ENCODE data around the gene TSPAN10. TPM values are rescaled to one million over a fixed set of nuclear protein-coding genes. Genes with fewer than 3 reads are reported as not detected.
"Not testable (repeated sequence)": the region's sequence is repeated elsewhere in the genome, so short reads cannot be mapped to it uniquely, and the experiment has no call there.

TSPAN10 gene
- total RNA-seq, 1 donor from 2014 or later = 0.30 TPM

GRCh38 chr17:81609541-81610311, 27.3 kb upstream of the TSPAN10 start:
- Mint-ChIP-seq H3K4me3 (ENCODE audit: low read depth) (no peak overlapping the region), H3K9me3 (no peaks in the 10 kb centered on the region), H3K4me1 (ENCODE audit: low read depth) (peaks cover 21% of the 10 kb centered on the region), H3K36me3 (ENCODE audit: low read depth) (peaks cover 74% of the 10 kb centered on the region), H3K27me3 (ENCODE audit: low read depth) (no peaks in the 10 kb centered on the region), H3K27ac (no peak overlapping the region)
- no peak for DNase-seq (ENCODE audit: low spot score)
- intact Hi-C loops (cut with micrococcal nuclease) = no loop called here

GRCh38 chr17:81612172-81612970, 24.6 kb upstream of the TSPAN10 start:
- peaks cover 70% of the 10 kb centered on the region for H3K36me3 Mint-ChIP-seq (ENCODE audit: low read depth)

GRCh38 chr17:81615401-81615930, 21.5 kb upstream of the TSPAN10 start:
- H3K27ac Mint-ChIP-seq = peak overlapping the region; percentile 88
- no peaks in the 10 kb centered on the region for H3K9me3 Mint-ChIP-seq
- no peak for DNase-seq (ENCODE audit: low spot score)
- H3K4me3 Mint-ChIP-seq (ENCODE audit: low read depth) = no peak overlapping the region
- H3K4me1 Mint-ChIP-seq (ENCODE audit: low read depth) = peaks cover 22% of the 10 kb centered on the region
- intact Hi-C loops (cut with micrococcal nuclease) = no loop called here
- peaks cover 62% of the 10 kb centered on the region for H3K36me3 Mint-ChIP-seq (ENCODE audit: low read depth)
- H3K27me3 Mint-ChIP-seq (ENCODE audit: low read depth) = no peaks in the 10 kb centered on the region

More at GRCh38 chr17:81612172-81612970, 24.6 kb upstream of the TSPAN10 start:
- DNase-seq (ENCODE audit: low spot score) = no peak
- no peaks in the 10 kb centered on the region for H3K9me3 Mint-ChIP-seq
- H3K4me3 Mint-ChIP-seq (ENCODE audit: low read depth) = no peak overlapping the region
- peaks cover 33% of the 10 kb centered on the region for H3K4me1 Mint-ChIP-seq (ENCODE audit: low read depth)
- intact Hi-C loops (cut with micrococcal nuclease) = no loop called here
- H3K27ac Mint-ChIP-seq = no peak overlapping the region
- no peaks in the 10 kb centered on the region for H3K27me3 Mint-ChIP-seq (ENCODE audit: low read depth)

GRCh38 chr17:81616877-81617276, 20.1 kb upstream of the TSPAN10 start:
- Mint-ChIP-seq H3K27ac (no peak overlapping the region), H3K9me3 (no peaks in the 10 kb centered on the region), H3K27me3 (ENCODE audit: low read depth) (no peaks in the 10 kb centered on the region), H3K4me3 (ENCODE audit: low read depth) (no peak overlapping the region), H3K36me3 (ENCODE audit: low read depth) (peaks cover 71% of the 10 kb centered on the region), H3K4me1 (ENCODE audit: low read depth) (peaks cover 22% of the 10 kb centered on the region)
- DNase-seq (ENCODE audit: low spot score) = no peak
- intact Hi-C loops (cut with micrococcal nuclease) = no loop called here

GRCh38 chr17:81618307-81618706, 18.7 kb upstream of the TSPAN10 start:
- DNase-seq (ENCODE audit: low spot score); H3K27ac Mint-ChIP-seq; H3K9me3 Mint-ChIP-seq; intact Hi-C loops (cut with micrococcal nuclease); H3K27me3 Mint-ChIP-seq (ENCODE audit: low read depth); H3K4me3 Mint-ChIP-seq (ENCODE audit: low read depth): not testable (repeated sequence)
- H3K4me1 Mint-ChIP-seq (ENCODE audit: low read depth) = peaks cover 22% of the 10 kb centered on the region
- H3K36me3 Mint-ChIP-seq (ENCODE audit: low read depth) = peaks cover 61% of the 10 kb centered on the region

- H3K4me1 Mint-ChIP-seq (ENCODE audit: low read depth) = peaks cover under 1% of the 10 kb centered on the region
- H3K9me3 Mint-ChIP-seq = peaks cover 6% of the 10 kb centered on the region
- DNase-seq (ENCODE audit: low spot score) = no peak
- H3K27ac Mint-ChIP-seq = no peak overlapping the region
- intact Hi-C loops (cut with micrococcal nuclease) = no loop called here
- H3K27me3 Mint-ChIP-seq (ENCODE audit: low read depth) = no peaks in the 10 kb centered on the region
- no peak overlapping the region for H3K4me3 Mint-ChIP-seq (ENCODE audit: low read depth)
- H3K36me3 Mint-ChIP-seq (ENCODE audit: low read depth) = peaks cover 69% of the 10 kb centered on the region
Measured at GRCh38 chr17:81621494-81622130, 15.4 kb upstream of the TSPAN10 start.

- Mint-ChIP-seq H3K27ac (no peak overlapping the region), H3K9me3 (peaks cover 3% of the 10 kb centered on the region), H3K36me3 (ENCODE audit: low read depth) (peaks cover 52% of the 10 kb centered on the region), H3K27me3 (ENCODE audit: low read depth) (no peaks in the 10 kb centered on the region), H3K4me1 (ENCODE audit: low read depth) (peaks cover 4% of the 10 kb centered on the region), H3K4me3 (ENCODE audit: low read depth) (no peak overlapping the region)
- intact Hi-C loops (cut with micrococcal nuclease) = no loop called here
- no peak for DNase-seq (ENCODE audit: low spot score)
Measured at GRCh38 chr17:81630274-81630673, 6.7 kb upstream of the TSPAN10 start.

- no peak for DNase-seq (ENCODE audit: low spot score)
- H3K4me1 Mint-ChIP-seq (ENCODE audit: low read depth) = peaks cover 10% of the 10 kb centered on the region
- intact Hi-C loops (cut with micrococcal nuclease) = no loop called here
- H3K9me3 Mint-ChIP-seq = no peaks in the 10 kb centered on the region
- no peak overlapping the region for H3K27ac Mint-ChIP-seq
- no peak overlapping the region for H3K4me3 Mint-ChIP-seq (ENCODE audit: low read depth)
- H3K36me3 Mint-ChIP-seq (ENCODE audit: low read depth) = peaks cover 49% of the 10 kb centered on the region
- no peaks in the 10 kb centered on the region for H3K27me3 Mint-ChIP-seq (ENCODE audit: low read depth)
Measured at GRCh38 chr17:81631482-81631881, 5.5 kb upstream of the TSPAN10 start.

- Mint-ChIP-seq H3K4me3 (ENCODE audit: low read depth) (peak overlapping the region; percentile 94), H3K36me3 (ENCODE audit: low read depth) (peaks cover 17% of the 10 kb centered on the region), H3K27me3 (ENCODE audit: low read depth) (no peaks in the 10 kb centered on the region), H3K9me3 (no peaks in the 10 kb centered on the region), H3K4me1 (ENCODE audit: low read depth) (peaks cover 13% of the 10 kb centered on the region), H3K27ac (peak overlapping the region; percentile 26)
- intact Hi-C loops (cut with micrococcal nuclease) = no loop called here
- DNase-seq (ENCODE audit: low spot score) = no peak
Measured at GRCh38 chr17:81635431-81635830, 1.6 kb upstream of the TSPAN10 start.

- Mint-ChIP-seq H3K36me3 (ENCODE audit: low read depth) (peaks cover 17% of the 10 kb centered on the region), H3K27me3 (ENCODE audit: low read depth) (no peaks in the 10 kb centered on the region), H3K9me3 (no peaks in the 10 kb centered on the region), H3K27ac (peak overlapping the region; percentile 75), H3K4me1 (ENCODE audit: low read depth) (peaks cover 13% of the 10 kb centered on the region), H3K4me3 (ENCODE audit: low read depth) (peak overlapping the region; percentile 94)
- DNase-seq (ENCODE audit: low spot score) = no peak
- intact Hi-C loops (cut with micrococcal nuclease) = loop anchor here (2.0 kb wide), 1 partner anchor 31 kb away; the partner anchor contains the start of genes CCDC137 and OXLD1
Measured at GRCh38 chr17:81635973-81636504, 957 bp upstream of the TSPAN10 start.

- Mint-ChIP-seq H3K9me3 (no peaks in the 10 kb centered on the region), H3K27ac (no peak overlapping the region), H3K4me1 (ENCODE audit: low read depth) (peaks cover 9% of the 10 kb centered on the region), H3K4me3 (ENCODE audit: low read depth) (no peak overlapping the region), H3K36me3 (ENCODE audit: low read depth) (peaks cover 8% of the 10 kb centered on the region), H3K27me3 (ENCODE audit: low read depth) (no peaks in the 10 kb centered on the region)
- intact Hi-C loops (cut with micrococcal nuclease) = no loop called here
- DNase-seq (ENCODE audit: low spot score) = no peak
Measured at GRCh38 chr17:81638683-81639082, 1.7 kb downstream of the TSPAN10 start.

GRCh38 chr17:81640011-81640410, 3.0 kb downstream of the TSPAN10 start:
- peaks cover 9% of the 10 kb centered on the region for H3K4me1 Mint-ChIP-seq (ENCODE audit: low read depth)
- H3K4me3 Mint-ChIP-seq (ENCODE audit: low read depth) = no peak overlapping the region
- H3K27me3 Mint-ChIP-seq (ENCODE audit: low read depth) = no peaks in the 10 kb centered on the region
- intact Hi-C loops (cut with micrococcal nuclease) = no loop called here
- H3K9me3 Mint-ChIP-seq = no peaks in the 10 kb centered on the region
- H3K27ac Mint-ChIP-seq = no peak overlapping the region
- DNase-seq (ENCODE audit: low spot score) = no peak
- H3K36me3 Mint-ChIP-seq (ENCODE audit: low read depth) = peaks cover 8% of the 10 kb centered on the region

Measured in activated T-helper 2 cell treated with anti-CD3 and anti-CD28 coated beads, Interferon-gamma antibody, Interleukin-2, Interleukin-4, amounts not matched to agents 10 μg/mL and 5 μg/mL and 100 μg/mL, durations not matched to agents 14 hours and 24 hours and 36 hours (primary cell).